H1 (cell line): ENCODE measurements around the gene COL6A2. TPM values are rescaled to one million over a fixed set of nuclear protein-coding genes. Genes with fewer than 3 reads are reported as not detected.

Source experiments
- polyA plus RNA-seq, 7 experiments: library from polyadenylated mRNA; depleted of rRNA in 3 of 7; stranded (reverse) in 5 of 7; unstranded in 2 of 7; fragments of >200 nt in 5 of 7; fragments of 200-250 nt in 2 of 7; gene quantifications; 1 replicate in 5 of 7; 2 replicates in 1 of 7; 4 replicates in 1 of 7; pipeline versions ENCODE4 v1.2.1 to v1.2.3, GENCODE V29; 2011 to 2013; ENCODE audit warnings: missing spikeins in 2 of 7, mixed read lengths in 2 of 7
- total RNA-seq: library from RNA; stranded (reverse); fragmentation: NEBNext Ultra II Directional; extraction: Animal tissue kit (Norgen Biotek cat#: 25700); gene quantifications from 2 replicates; pipeline ENCODE4 v1.2.1, GENCODE V29; 2021
- TF ChIP-seq, protein P1 (sequence below): IDR thresholded peaks from 2 replicates; pipeline ENCODE4 v1.6.1; 2011; ENCODE audit warnings: low read length, improper control_type of control experiment

COL6A2 gene
- total and polyA plus RNA-seq, 2 of the 8 experiments (the other 6 are each of a cell fraction or from before 2014, with no cell fraction given): 60.1 to 62.7 TPM

DNA sequence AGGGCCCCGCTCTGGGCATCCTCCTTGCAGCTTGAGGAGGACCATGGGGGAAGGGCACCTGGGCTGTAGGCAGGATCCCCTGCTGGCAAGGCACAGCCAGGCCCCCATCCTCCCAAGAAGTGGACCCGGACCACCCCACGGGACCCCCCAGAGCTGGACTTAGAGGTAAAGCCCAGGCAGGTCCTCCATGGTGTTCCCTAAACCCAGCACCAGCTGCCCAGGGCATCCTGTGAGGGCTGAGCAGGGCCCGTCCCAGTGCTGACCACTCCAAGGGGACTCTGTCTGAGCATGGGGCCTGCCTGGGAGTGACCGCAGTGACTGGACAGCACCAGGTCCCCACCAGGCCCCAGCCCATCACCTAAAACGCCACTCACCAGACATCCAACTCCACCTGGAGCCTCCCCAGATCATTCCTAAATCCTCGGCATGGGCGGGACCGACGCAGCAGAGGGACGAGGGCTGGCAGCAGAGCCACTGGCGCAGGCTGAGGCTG, 21.3 kb downstream of the COL6A2 start (continued):
- TF ChIP-seq, protein P1, sequence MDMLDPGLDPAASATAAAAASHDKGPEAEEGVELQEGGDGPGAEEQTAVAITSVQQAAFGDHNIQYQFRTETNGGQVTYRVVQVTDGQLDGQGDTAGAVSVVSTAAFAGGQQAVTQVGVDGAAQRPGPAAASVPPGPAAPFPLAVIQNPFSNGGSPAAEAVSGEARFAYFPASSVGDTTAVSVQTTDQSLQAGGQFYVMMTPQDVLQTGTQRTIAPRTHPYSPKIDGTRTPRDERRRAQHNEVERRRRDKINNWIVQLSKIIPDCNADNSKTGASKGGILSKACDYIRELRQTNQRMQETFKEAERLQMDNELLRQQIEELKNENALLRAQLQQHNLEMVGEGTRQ: no peak
